OCI-LY3 (cell line): ENCODE results near the gene EHD1.

Source experiments
- EZH2phosphoT487 ChIP-seq: fragments of 200-600 bp; shearing (Covaris generic); IDR thresholded peaks from 2 replicates; pipeline ENCODE4 v1.6.1; 2018; ENCODE audit warnings: antibody characterized with exemption, mixed run types, low read depth
- TF ChIP-seq, protein P1 (sequence below): fragments of 200-600, 300-600 bp; sonication (generic); IDR thresholded peaks from 2 replicates; pipeline ENCODE4 v1.5.1; 2014; ENCODE audit warnings: antibody characterized with exemption, low read length, low read depth

DNA sequence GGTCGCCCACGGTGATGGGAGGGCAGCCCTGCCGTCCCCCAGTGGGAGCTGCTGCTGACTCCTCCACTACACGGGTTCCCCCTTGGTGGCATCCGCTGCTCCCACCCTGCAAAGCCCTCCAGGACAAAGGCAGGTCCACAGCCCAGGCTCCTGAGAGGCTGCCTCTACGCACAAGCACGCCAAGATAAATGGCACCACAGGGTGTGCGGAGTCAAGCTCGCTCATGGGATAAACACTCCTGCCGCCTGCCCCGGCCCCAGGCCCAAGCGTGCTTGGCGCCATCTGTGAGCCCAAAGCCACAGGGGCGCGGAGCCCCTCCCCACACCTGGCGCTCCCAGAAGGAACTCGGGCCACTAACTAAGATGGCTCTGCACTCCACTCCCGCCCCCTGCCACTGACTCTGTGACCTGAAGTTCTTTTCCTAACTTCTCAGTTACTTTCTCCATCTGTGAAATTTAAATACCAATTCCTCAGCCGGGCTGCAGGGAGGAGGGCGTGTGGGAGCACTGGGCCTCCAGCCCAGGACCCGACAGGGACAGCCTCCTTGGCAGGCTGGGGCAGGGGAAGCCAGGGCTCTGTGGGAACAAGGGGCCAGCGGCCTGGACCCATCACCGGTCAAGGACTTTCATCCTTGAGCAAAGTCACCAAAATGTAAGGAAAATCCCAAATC is 14.9 kb downstream of the EHD1 start:
- TF ChIP-seq, protein P1, sequence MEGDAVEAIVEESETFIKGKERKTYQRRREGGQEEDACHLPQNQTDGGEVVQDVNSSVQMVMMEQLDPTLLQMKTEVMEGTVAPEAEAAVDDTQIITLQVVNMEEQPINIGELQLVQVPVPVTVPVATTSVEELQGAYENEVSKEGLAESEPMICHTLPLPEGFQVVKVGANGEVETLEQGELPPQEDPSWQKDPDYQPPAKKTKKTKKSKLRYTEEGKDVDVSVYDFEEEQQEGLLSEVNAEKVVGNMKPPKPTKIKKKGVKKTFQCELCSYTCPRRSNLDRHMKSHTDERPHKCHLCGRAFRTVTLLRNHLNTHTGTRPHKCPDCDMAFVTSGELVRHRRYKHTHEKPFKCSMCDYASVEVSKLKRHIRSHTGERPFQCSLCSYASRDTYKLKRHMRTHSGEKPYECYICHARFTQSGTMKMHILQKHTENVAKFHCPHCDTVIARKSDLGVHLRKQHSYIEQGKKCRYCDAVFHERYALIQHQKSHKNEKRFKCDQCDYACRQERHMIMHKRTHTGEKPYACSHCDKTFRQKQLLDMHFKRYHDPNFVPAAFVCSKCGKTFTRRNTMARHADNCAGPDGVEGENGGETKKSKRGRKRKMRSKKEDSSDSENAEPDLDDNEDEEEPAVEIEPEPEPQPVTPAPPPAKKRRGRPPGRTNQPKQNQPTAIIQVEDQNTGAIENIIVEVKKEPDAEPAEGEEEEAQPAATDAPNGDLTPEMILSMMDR: no peak
- TF ChIP-seq EZH2phosphoT487: no peak
